Brain pericyte (primary cell): ENCODE measurements around the gene NT5DC3.

Experiments used
- DNase-seq: peaks from one replicate; pipeline ENCODE4 v3.0.0-alpha.2; 2012; ENCODE audit warnings: low read depth, low spot score

The NT5DC3 gene

DNA sequence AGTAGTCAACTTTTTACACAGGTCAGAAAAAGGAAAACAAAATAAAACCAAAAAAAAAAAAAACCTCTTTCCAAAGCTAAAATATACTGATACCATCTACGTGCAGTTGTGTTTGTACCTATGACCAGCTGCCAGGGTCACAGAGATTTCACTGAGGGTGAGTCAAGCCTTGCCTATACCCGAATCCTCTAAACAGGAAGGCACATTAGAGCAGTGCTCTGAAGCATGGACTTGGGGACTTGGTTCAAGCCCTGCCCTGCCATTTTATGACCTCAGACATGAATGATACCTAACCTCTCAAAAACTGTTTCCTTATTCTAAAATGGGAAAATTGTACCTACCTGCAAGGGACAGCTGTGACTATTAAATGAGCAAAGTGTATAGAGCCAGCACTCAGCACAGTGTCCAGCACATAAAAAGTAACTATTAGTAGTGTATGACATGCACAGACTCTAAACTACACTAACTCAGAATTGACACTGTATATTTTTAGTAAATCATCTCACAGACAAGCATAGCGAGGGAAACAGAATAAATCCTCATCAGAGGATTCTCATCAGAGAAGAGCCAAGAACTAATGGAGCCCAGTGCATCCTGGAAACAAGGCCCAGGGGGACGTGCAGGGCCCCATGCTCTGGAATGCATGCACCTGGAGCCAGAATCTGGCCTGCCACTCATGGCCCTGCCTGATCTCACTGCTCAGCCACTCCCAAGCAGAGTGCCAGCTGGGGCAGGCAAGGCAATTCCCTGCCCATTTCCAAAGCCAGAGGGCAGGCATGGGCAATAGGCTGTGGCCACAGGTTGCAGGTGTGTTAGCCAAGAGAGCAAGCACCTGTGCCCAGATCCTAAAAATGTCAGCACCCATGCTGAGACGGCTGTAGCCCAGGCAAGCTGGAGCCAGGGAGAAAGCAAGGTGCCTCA lies 57.0 kb downstream of the NT5DC3 start:
- no peak for DNase-seq

DNA sequence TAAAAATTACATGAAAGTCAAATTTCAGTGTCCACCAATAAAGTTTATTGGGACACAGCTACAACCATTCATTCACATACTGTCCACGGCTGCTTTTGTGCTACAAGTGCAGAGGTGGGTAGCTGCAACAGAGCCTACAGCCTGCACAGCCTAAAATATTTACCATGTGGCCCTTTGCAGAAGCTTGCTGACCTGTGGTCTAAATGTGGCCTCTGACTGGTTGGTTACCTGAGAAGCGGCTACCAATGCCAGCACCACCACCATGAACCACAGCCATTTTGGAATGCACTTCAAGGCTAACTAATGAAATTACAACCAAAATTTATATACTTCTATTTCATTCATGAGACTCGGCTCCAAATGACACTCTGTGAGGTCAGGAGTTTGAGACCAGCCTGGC lies 58.6 kb downstream of the NT5DC3 start:
- DNase-seq: no peak

DNA sequence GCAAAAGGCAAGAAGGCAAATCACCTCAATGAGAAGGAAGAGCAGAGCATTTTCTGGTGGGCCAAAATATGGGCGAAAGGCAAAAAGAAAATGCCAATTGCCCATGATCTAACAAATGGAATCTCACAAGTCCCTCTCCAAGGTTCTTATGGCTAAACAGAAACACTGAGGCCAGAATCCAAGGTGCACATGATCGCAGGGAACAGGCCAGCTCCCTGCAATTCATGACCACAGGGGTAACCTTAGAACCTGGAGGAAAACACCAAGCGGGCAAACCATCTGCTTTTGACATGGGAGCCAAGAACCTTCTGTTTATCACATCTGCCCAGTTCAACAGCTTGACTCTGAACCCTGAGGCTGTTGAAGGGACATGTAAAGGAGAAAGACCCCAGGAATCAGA lies 60.0 kb downstream of the NT5DC3 start:
- no peak for DNase-seq

DNA sequence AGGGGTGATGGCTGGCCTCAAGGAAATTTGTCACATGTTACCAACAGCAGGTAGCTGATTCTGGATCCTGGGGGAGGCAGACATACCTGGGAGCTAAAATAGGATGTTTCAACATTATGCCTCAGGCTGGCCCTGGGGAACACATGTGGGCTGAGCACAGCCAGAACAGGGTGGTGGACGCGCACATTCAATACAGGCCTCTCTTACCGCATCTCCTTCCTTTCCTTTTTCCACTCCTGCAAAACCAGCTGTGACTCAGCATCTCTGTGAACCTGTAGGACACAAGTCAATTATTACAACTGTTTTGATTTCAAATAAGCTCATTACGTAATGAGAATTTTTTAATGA lies 61.0 kb downstream of the NT5DC3 start:
- no peak for DNase-seq

DNA sequence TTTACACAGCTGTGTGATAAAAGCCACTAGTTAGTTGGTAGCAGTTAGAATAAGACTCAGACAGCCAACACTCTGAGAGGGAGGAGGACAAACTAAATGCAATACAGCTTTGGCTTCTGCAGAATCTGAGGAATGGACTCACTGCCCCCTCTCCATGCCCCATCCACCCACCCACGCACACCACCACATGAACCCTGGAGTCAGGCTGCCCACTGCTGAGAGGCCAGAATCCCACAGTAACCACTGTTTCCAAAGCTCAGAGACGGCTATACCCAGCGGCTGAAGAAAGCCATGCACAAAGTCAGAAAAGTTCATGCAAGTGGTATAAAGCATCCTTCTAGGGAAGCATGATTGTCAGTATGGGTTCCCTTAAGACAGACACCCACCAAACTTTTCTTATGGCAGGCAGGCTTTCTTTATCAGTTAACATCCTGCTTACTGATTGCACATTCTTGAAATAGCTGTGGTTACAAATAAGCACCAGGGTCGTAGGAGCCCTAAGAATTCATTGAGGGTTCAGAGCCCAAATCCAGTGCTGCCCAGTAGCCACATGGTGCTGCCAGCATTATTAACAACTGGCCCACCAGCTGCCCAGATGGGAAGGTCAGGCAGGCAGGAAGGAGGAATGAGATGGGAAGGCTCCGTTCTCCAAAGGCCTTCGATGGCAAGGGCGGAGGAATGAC lies 61.5 kb downstream of the NT5DC3 start:
- DNase-seq: no peak

DNA sequence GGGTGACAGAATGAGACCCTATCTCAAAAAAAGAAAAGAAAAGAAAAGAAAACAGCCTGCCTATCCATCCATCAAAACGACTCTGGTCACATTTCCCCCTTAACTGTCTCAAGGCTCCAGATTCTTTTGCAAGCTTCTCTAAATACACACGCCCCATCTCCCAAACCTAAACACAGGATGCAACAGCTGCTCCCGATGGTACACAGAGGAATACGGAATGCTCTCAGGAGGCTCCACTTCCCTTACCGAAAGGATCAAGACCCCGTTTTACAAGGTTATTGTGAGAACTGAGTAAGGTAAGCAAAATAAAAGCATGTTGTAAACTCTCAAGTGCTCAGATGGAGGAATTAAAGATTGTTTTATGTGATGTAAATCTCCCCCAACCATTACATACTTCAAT lies 62.3 kb downstream of the NT5DC3 start:
- no peak for DNase-seq

DNA sequence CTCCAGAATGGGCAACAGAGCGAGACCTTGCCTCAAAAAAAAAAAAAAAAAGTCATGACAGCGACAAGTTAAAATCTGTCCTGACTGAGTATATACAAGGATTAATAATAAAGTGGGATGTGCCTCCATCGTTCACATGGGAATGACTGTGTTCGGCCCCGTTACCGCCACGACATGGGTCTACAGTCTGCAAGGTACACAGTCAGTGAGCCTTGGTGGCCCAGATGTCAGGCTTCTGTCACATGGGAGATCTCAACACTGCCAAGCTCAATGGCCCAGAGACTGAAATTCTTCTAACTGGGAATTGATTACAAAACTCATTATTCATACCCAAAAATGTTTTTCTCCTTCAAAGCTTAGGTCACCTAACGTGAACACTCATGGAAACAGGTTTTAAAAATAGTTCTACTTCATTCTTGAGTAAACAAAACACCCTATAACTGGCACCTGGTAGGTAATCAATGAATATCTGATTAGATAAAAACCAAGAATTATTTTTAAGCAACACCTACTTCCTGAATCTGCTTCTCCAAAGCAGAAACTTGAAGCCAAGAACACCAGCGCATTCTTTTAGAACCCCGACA lies 66.0 kb downstream of the NT5DC3 start:
- DNase-seq: no peak

DNA sequence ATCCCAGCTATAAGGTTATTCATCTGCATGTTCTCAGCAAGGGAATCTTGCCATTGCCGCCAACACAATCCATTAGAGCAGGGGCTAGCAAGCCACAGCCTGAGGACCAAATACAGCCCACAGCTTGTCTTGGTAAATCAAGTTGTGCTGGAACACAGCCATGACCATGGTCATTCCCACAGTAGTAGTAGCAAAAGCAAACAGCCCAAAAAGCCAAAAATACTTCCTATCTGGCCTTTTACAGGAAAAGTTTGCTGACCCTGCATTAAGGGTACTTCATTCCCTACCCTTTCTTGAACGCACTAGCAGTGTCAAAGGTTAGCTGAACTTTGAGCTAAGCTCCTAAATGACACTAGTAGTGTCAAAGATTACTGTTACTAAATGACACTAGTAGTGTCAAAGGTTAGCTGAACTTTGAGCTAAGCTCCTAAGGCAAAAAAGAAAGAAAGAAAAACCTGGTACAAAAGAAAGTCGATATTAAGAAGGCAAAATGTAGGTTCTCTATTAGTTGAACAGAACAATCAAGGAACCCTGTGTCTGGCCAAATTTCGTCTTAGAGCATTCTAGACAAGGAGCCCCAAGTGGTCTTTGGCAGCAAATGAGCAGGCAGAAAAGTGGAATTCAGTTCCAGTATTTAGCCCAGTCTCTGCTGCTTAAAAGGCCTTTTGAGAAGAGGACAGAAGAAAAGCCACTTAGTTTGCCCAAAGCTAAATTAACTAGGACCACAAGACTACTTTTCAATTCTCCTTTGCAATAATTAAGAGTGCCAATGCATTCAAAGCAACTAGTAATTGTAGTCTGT lies 67.7 kb downstream of the NT5DC3 start:
- DNase-seq: no peak

DNA sequence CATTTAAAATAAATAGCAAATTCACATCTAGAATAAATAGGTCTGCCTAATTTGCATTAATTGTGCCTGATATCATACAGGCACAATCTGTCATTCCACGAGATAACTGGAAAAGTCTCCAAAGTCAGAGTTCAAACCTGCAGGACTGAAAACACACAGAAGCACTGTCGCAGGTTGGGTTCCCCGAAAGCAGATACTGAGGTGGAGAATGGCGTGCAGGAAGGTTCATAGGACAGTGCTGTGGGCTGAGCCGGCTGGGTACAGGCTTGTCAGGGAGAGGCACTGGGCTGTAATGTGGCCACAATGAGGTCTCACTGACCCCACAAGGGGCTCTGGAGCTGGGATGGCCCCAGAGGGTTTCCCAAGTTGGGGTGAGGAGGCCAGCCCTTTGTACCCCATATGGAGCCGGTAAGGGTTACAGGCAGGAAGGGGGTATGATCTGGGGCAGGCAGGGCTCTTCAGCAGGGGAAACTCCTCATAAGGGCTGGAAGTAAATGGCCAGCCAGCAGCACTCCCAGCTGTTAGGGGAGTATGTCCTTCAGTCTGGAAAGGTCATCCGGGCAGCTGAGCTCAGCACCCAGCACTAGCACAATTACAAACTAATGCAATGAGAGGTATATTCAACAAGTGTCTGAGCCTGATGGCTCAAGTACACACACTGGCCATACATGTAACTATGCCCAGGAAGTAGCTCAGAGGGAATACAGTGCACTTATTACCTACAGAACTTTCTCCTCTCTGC lies 68.5 kb downstream of the NT5DC3 start:
- DNase-seq: no peak

DNA sequence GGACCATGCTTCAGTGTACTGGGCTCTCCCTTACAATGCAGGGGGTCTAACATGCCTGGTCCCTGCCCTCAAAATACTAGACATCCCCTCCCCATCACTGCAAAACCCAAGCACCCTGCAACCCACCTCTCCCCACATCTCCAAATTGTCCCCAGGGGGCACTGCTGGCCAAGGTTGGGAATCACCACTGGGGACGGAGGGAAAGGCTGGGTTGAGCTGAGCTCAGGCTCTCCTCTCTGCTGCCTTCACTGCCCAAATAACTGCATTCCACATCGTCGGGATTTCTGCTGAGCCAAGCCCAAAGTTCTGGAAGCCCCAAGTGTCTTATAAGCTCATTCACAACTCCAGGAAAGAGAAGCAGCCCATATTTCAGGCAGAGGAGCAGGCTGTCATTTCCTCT lies 69.6 kb downstream of the NT5DC3 start:
- no peak for DNase-seq

DNA sequence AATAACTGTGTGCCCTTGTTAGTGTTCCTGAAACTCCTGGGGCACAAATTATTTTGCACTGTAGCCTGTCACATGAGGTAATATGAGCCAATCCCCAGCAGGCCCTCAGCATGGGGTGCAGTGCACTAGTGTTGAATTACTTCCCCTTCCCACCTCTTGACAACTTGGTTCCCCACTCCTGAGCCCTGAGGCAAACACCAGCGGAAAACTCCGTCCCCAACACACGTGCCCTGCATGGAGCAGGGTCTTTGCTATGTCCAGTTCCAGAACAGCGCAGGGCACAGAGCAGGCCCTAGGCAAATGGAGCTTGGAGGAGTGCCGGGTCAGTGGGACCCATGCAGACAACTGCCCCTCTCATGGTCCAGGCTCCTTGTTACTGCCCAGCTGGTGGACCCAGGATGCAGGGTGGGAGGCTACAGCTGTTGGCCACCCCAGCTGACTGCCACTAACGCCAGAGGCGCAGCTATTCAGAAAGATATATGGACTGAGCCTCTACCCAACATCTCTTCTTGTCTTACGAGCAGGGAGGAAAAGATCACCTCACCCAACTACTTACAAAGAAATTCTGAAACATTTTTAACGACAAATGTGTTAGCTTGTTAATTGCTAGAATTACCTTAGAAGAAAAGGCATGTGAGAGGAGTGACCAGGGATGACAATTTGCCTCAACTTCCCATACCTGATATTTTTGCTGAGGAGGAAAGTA lies 71.6 kb downstream of the NT5DC3 start:
- DNase-seq: no peak

DNA sequence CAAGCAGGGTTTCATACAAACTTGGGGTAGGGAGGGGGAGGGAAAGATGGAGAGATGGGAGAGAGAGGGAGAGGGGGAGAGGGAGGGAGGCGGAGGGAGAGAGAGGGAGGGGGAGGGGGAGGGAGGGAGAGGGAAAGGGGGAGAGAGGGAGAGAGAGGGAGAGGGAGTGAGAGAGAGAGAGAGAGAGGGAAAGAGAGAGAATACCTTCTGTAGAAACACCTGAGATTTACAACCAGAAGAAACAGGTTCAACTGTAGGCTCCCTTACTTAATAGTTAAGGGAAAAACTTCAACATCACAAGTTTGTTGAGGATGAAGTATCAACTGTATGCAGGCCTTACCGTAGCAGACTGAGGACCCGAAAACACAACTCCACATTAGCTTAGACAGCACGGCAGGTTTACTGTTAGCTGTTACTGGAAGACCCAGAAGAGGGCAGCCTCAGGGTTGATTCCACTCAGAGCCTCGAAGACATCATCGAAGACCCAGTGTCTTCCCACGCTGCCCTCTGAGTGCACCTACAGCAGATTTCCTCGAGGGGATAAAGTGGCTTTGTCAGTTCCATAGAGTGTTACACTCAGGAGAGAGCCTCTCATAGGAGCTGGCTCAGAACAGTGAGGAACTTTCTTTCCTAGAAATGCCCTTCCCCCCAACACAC lies 72.4 kb downstream of the NT5DC3 start:
- DNase-seq: no peak

DNA sequence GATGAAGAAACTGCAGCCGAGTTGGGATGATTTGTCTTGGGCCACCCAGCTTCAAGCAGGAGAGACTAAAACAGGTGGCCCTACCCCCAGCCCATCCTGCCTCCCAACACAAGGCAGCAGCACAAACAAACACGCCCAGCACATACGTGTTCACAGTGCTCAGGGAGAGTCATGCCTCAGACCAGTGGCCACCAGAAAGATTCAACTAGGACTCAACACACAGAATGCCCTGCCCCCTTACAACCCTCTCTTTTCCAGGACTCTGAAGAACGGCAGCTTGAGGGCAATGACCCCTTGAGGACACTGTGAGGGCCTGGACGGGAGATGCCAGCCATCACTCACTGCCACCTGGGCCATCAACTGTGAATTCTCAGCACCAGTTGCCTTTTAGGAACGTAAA lies 75.0 kb downstream of the NT5DC3 start:
- DNase-seq: no peak

DNA sequence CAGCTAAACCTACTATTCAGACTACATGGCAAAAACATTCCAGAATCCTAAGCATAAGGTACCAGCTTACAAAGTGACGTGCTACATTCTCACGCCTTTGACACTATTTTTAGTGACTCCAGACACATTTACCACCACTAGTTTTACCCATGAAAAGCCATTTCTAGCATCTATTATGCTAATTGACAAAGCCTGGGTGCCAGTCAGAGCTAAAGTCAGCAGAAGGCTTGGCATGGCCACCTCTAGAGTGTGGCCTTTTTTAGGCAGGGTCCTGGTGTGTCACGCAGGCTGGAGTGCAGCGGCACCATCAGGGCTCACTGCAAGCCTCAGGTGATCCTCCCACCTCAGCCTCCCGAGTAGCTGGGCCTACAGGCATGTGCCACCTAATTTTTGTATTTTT lies 75.7 kb downstream of the NT5DC3 start:
- DNase-seq: no peak

DNA sequence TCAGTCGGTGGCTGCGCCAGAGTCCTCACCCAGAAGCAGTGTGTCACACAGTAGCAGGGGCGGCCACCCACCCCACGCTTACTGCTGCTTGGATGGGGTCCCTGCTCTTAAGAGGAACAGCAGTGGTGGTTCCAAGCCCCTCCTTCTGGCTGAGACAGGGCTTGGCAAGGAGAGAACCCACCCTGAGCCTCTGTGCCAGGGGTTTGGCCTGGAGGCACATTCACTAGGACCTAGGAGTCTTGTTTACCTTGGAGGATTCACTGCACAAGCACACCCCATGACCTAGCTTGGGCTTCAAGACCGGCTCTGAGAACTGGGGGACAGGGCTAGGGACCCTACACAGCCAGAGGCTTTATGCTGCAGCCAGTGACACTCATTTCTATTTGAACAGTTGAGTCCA lies 78.6 kb downstream of the NT5DC3 start:
- DNase-seq: no peak

DNA sequence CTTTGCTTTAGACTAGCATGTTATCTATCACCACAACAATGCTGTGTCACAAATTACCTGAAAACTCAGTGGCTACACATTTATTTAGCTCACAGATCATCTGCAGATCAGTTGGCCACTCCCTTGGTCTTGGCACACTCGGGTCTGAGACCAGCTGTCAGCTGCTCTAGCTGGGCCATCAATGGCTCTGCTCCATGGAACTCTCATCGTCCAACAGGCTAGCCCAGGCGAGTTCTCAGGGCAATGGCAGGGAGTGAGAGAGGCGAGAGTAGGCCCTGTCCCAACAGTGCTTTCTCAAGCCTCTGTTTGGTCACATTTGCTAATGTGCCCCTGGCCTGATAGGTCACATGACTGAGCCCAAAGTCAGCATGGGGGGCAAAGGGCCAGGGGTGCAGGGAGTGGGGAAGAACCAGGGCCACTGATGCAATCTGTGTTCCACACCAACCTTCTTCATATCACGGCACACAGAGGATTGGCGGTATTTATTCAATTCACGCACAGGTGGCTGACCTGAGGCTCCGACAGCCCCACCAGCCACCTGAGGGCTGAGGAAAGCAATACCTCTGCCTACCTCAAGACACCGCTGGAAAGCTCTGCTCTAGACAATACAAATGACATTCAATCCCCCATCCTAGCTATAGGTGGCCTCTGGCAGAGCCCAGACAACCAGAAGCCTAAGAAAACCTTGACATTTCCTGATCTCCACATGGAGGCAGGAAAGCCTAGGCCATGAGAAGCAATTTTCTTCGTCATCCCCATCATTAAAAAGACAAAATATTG lies 82.5 kb downstream of the NT5DC3 start:
- DNase-seq: no peak

DNA sequence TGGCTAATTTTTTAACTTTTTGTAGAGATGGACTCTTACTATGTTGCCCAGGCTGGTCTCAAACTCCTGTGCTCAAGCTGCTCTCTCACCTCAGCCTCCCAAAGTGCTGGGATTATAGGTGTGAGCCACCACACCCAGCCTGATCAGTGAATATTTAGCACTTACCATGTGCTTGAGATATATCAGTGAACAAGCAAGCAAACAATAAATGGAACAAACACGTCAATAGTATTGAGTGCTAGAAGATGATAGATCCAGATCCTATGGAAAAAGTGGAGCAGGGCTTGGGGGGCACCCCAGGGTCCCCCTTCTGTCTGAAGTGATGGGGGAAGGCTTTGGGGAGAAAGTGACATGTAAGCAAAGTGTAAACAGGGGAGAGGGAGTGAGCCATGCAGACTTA lies 83.8 kb downstream of the NT5DC3 start:
- no peak for DNase-seq

DNA sequence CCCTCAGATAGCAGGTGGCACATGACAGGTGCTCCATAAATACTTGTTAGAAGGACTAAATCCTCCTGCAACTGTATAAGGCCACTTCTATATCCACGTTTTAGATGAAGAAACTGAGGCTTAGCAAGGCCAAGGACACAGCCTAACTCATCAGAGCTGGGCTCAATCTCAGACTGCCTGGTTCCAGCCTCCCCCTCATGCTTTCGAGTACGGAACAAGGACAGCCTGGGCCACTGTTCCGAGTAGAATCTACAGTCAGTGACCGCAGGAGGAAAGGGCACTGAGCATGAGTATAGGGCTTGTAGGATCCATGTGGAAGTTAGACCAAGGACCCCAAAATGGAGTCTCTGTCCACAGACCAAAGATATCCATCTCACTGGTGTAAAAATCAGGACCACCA lies 84.6 kb downstream of the NT5DC3 start:
- no peak for DNase-seq

DNA sequence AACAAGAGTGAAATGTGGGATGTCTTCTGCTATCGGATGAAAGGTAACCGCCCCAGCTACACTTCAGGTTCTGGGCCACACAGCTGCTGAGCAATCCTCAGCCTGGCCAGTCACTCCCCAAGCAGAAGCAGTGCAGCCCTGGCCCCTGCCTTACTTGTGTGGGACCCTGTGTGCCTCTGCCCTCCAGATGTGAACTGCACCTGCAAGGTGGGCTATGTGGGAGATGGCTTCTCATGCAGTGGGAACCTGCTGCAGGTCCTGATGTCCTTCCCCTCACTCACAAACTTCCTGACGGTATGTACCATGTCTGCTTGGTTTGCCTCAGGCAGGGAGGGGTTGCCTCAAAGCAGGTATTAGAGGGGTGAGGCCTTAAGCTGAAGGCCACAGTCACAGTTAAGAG lies 85.6 kb downstream of the NT5DC3 start:
- no peak for DNase-seq
